Kidney epithelial cell (primary cell): ENCODE measurements around the gene GFY. TPM values are rescaled to one million over a fixed set of nuclear protein-coding genes. Genes with fewer than 3 reads are reported as not detected.

Experiments used
- DNase-seq: peaks from one replicate; pipeline ENCODE4 v3.0.0-alpha.2; 2010; ENCODE audit warnings: low read depth
- H3K27me3 ChIP-seq: 2 replicates; pipeline ENCODE4 v1.6.0; 2011; ENCODE audit warnings: low read length; ENCODE audit not compliant: control insufficient read depth, insufficient read depth
- H3K36me3 ChIP-seq: 2 replicates; pipeline ENCODE4 v1.5.1; 2011; ENCODE audit warnings: low read length; ENCODE audit not compliant: control insufficient read depth, insufficient read depth
- H3K4me3 ChIP-seq: 2 replicates; pipeline ENCODE4 v1.5.1; 2011; ENCODE audit warnings: low read depth, mild to moderate bottlenecking, control low read depth, low read length
- total RNA-seq: library from RNA; depleted of rRNA; stranded (reverse); fragments of >200 nt; gene quantifications from 2 replicates; pipeline ENCODE4 v1.2.3, GENCODE V29; 2015
- TF ChIP-seq, protein P1 (sequence below): IDR thresholded peaks from 2 replicates; pipeline ENCODE4 v1.5.1; 2011; ENCODE audit warnings: mild to moderate bottlenecking, moderate library complexity, low read length, control low read depth, inconsistent platforms; ENCODE audit not compliant: insufficient read depth, poor library complexity, severe bottlenecking

The GFY gene
- total RNA-seq, 1 donor from 2014 or later: not detected

- H3K27me3 ChIP-seq: no peaks in the 10 kb centered on the region
- no peaks in the 10 kb centered on the region for H3K36me3 ChIP-seq
- TF ChIP-seq, protein P1, sequence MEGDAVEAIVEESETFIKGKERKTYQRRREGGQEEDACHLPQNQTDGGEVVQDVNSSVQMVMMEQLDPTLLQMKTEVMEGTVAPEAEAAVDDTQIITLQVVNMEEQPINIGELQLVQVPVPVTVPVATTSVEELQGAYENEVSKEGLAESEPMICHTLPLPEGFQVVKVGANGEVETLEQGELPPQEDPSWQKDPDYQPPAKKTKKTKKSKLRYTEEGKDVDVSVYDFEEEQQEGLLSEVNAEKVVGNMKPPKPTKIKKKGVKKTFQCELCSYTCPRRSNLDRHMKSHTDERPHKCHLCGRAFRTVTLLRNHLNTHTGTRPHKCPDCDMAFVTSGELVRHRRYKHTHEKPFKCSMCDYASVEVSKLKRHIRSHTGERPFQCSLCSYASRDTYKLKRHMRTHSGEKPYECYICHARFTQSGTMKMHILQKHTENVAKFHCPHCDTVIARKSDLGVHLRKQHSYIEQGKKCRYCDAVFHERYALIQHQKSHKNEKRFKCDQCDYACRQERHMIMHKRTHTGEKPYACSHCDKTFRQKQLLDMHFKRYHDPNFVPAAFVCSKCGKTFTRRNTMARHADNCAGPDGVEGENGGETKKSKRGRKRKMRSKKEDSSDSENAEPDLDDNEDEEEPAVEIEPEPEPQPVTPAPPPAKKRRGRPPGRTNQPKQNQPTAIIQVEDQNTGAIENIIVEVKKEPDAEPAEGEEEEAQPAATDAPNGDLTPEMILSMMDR: no peak
- no peak for DNase-seq
- no peak overlapping the region for H3K4me3 ChIP-seq
Measured at GRCh38 chr19:49403404-49404187, 21.6 kb upstream of the GFY start.

- H3K36me3 ChIP-seq: no peaks in the 10 kb centered on the region
- no peak for DNase-seq
- H3K27me3 ChIP-seq: no peaks in the 10 kb centered on the region
- no peak overlapping the region for H3K4me3 ChIP-seq
- TF ChIP-seq, protein P1: no peak
Measured at GRCh38 chr19:49407079-49407478, 18.1 kb upstream of the GFY start.

DNA sequence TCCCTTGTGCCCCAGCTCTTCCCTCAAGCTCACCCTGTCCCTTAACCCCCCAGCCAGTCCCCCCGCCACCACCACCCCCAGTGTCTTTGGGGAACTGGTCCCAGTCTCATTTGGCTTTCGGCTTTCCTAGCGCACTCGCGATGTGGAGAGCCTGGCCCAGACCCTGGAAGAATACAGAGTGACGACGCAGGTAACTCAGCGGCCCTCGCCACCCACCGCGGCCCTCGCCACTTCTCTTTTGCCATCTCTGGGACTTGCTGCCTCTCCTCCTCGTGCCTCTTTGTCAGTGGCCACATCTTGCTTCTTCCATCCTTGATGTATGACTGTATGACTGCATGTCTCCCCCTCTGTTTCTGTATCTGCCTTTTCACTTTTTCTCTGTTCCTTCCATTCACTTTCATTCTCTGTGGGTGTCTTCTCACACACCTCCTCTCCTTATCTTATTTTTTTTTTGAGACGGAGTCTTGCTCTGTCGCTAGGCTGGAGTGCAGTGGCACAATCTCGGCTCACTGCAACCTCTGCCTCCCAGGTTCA is 17.6 kb upstream of the GFY start:
- Histone ChIP-seq H3K4me3 (no peak overlapping the region), H3K27me3 (no peaks in the 10 kb centered on the region), H3K36me3 (no peaks in the 10 kb centered on the region)
- TF ChIP-seq, protein P1: no peak
- DNase-seq: no peak

GRCh38 chr19:49408816-49409440 is 16.3 kb upstream of the GFY start:
- H3K27me3 ChIP-seq: no peaks in the 10 kb centered on the region
- H3K36me3 ChIP-seq: no peaks in the 10 kb centered on the region
- peak; percentile 16 for DNase-seq
- TF ChIP-seq, protein P1: no peak
- H3K4me3 ChIP-seq: no peak overlapping the region

GRCh38 chr19:49409441-49410029 is 15.7 kb upstream of the GFY start:
- Histone ChIP-seq H3K4me3 (no peak overlapping the region), H3K27me3 (no peaks in the 10 kb centered on the region), H3K36me3 (no peaks in the 10 kb centered on the region)
- no peak for DNase-seq
- TF ChIP-seq, protein P1: no peak
